K562 (cell line): ENCODE results near the gene EGR1. TPM values are rescaled to one million over a fixed set of nuclear protein-coding genes. Genes with fewer than 3 reads are reported as not detected.

ENCODE experiments used
- BRF2 ChIP-seq: IDR thresholded peaks from 3 replicates; pipeline ENCODE4 v1.6.1; 2011; ENCODE audit warnings: borderline replicate concordance, mild to moderate bottlenecking; ENCODE audit not compliant: insufficient read length, insufficient read depth
- E4F1 ChIP-seq: fragments of 250-450 bp; sonication (Bioruptor Pico); IDR thresholded peaks from 2 replicates; pipeline ENCODE4 v1.5.0; 2021; ENCODE audit warnings: mild to moderate bottlenecking, borderline replicate concordance
- EZH2 ChIP-seq: IDR thresholded peaks from 2 replicates; pipeline ENCODE4 v1.6.1; 2012; ENCODE audit warnings: low read depth, mild to moderate bottlenecking, inconsistent platforms, low read length, borderline replicate concordance
- FOXP1 ChIP-seq: sonication (generic); formaldehyde crosslinking; IDR thresholded peaks from 2 replicates; pipeline ENCODE4 v1.8.0; 2022; ENCODE audit warnings: mild to moderate bottlenecking, missing genetic modification reagents
- HDAC1 ChIP-seq, 2 experiments: fragments of 450-650 bp; IDR thresholded peaks; 2 replicates each; pipeline ENCODE4 v1.6.1; 2016 to 2017; ENCODE audit warnings: inconsistent platforms in 1 of 2, mild to moderate bottlenecking in 1 of 2, moderate library complexity in 1 of 2
- JUN ChIP-seq, 2 experiments: sonication (generic) in 1 of 2; formaldehyde crosslinking in 1 of 2; IDR thresholded peaks; 2 replicates each; pipeline versions ENCODE4 v1.6.1 to v1.8.0; 2012 to 2022; ENCODE audit warnings: borderline replicate concordance in 2 of 2, mild to moderate bottlenecking in 2 of 2, improper control_type of control experiment in 1 of 2, low read depth in 1 of 2, low read length in 1 of 2, missing genetic modification reagents in 1 of 2
- KDM4B ChIP-seq, 2 experiments: fragments of 450-650 bp in 1 of 2; sonication (generic) in 1 of 2; IDR thresholded peaks; 2 replicates each; pipeline ENCODE4 v1.6.1; 2016 to 2017; ENCODE audit warnings: borderline replicate concordance in 2 of 2, antibody characterized with exemption in 1 of 2, low read depth in 1 of 2, mild to moderate bottlenecking in 1 of 2
- KLF1 ChIP-seq: fragments of 450-650 bp; IDR thresholded peaks from 2 replicates; pipeline ENCODE4 v1.6.1; 2016; ENCODE audit warnings: missing genetic modification characterization, missing compliant biosample characterization
- PKNOX1 ChIP-seq: fragments of 450-650 bp; IDR thresholded peaks from 2 replicates; pipeline ENCODE4 v1.6.1; 2016
- PURB ChIP-seq: sonication (generic); formaldehyde crosslinking; IDR thresholded peaks from 2 replicates; pipeline ENCODE4 v1.9.0; 2021; ENCODE audit warnings: low read depth, mild to moderate bottlenecking, missing genetic modification reagents
- SMAD1 ChIP-seq: fragments of 150-350 bp; IDR thresholded peaks from 2 replicates; pipeline ENCODE4 v1.6.1; 2014; ENCODE audit warnings: low read length, low read depth; ENCODE audit not compliant: partially characterized antibody
- U2AF2 ChIP-seq: fragments of 200-400 bp; formaldehyde crosslinking; optimal IDR thresholded peaks from 2 replicates; pipeline ENCODE3; 2017; ENCODE audit warnings: low read depth, mild to moderate bottlenecking, low read length
- UBTF ChIP-seq, 2 experiments: IDR thresholded peaks; 2 replicates each; pipeline ENCODE4 v1.6.1; 2012; ENCODE audit warnings: improper control_type of control experiment in 2 of 2, low read depth in 2 of 2, low read length in 2 of 2, borderline replicate concordance in 1 of 2
- USF2 ChIP-seq: sonication (generic); formaldehyde crosslinking; IDR thresholded peaks from 2 replicates; pipeline ENCODE4 v1.5.0; 2020; ENCODE audit warnings: missing genetic modification reagents
- YBX1 ChIP-seq: fragments of 450-650 bp; IDR thresholded peaks from 2 replicates; pipeline ENCODE4 v1.7.1; 2016; ENCODE audit warnings: mild to moderate bottlenecking
- ZNF140 ChIP-seq: fragments of 250-450 bp; sonication (Bioruptor Pico); IDR thresholded peaks from 2 replicates; pipeline ENCODE4 v1.8.0; 2021; ENCODE audit warnings: moderate library complexity, mild to moderate bottlenecking, inconsistent platforms
- ZNF23 ChIP-seq: fragments of 250-450 bp; sonication (Bioruptor Pico); IDR thresholded peaks from 2 replicates; pipeline ENCODE4 v1.4.0; 2020; ENCODE audit warnings: mild to moderate bottlenecking
- ZNF354B ChIP-seq: fragments of 250-450 bp; sonication (Bioruptor Pico); IDR thresholded peaks from 2 replicates; pipeline ENCODE4 v1.4.0; 2020
- ZNF444 ChIP-seq: fragments of 250-450 bp; sonication (Bioruptor Pico); IDR thresholded peaks from 2 replicates; pipeline ENCODE4 v1.4.0; 2020; ENCODE audit warnings: mild to moderate bottlenecking, moderate library complexity
- ZNF589 ChIP-seq: fragments of 200-800 bp; sonication (Bioruptor generic); IDR thresholded peaks from 2 replicates; pipeline ENCODE4 v1.6.1; 2016; ENCODE audit warnings: low read depth, missing genetic modification characterization, missing compliant biosample characterization
- polyA plus RNA-seq, 8 experiments: library from polyadenylated mRNA; depleted of rRNA in 4 of 8; stranded (reverse) in 5 of 8; unstranded in 3 of 8; fragments of >200 nt; fragmentation: Nextera tagmentation in 2 of 8; fragmentation: Illumina TruSeq in 1 of 8; extraction: Ambion mirVana in 2 of 8; extraction: Trizol in 1 of 8; gene quantifications; 2 replicates each; pipeline versions ENCODE4 v1.2.1 to v1.2.3, GENCODE V29; 2011 to 2014; ENCODE audit warnings: inconsistent platforms in 1 of 8, missing spikeins in 1 of 8
- total RNA-seq, 7 experiments: library from RNA; depleted of rRNA in 6 of 7; stranded (reverse); fragments of >200 nt in 6 of 7; fragmentation: Illumina TruSeq in 2 of 7; extraction: Trizol in 2 of 7; gene quantifications; 2 replicates each; pipeline versions ENCODE4 v1.2.1 to v1.2.3, GENCODE V29; 2011 to 2021; ENCODE audit warnings: low replicate concordance in 1 of 7

EGR1 gene
- total and polyA plus RNA-seq, 9 of the 15 experiments (the other 6 are each of a cell fraction or from before 2014, with no cell fraction given): 1.3 to 132 (median 21.5) TPM

GRCh38 chr5:138464008-138464387, 1.3 kb upstream of the EGR1 start (continued):
- TF ChIP-seq UBTF (IDR thresholded peaks at IDR 0.05; ENCODE audit: borderline replicate concordance in 1 of 2, low read depth in 2 of 2, low read length in 2 of 2): no peak
- TF ChIP-seq PURB: no peak
- TF ChIP-seq FOXP1 (CRISPR knock-in tag): peak; percentile 44; the same call in 1 of the 2 replicates
- TF ChIP-seq USF2: no peak
- no peak for TF ChIP-seq ZNF444
- TF ChIP-seq PKNOX1: no peak
- TF ChIP-seq ZNF354B (CRISPR knock-in tag): no peak
- TF ChIP-seq KDM4B (IDR thresholded peaks at IDR 0.05; ENCODE audit: borderline replicate concordance in 2 of 2, low read depth in 1 of 2): 0 out of 4 replicates have a peak, but pooled peaks of 1 of the 2 experiments have one; percentile 22
- 0 out of 2 replicates have a peak, but pooled peaks have one; percentile 19 for TF ChIP-seq JUN (IDR thresholded peaks at IDR 0.05; ENCODE audit: borderline replicate concordance, low read depth, low read length)
- no peak; the same call in 1 of the 2 replicates for TF ChIP-seq JUN (CRISPR knock-in tag; IDR thresholded peaks at IDR 0.05; ENCODE audit: borderline replicate concordance)
- no peak for TF ChIP-seq BRF2
- TF ChIP-seq ZNF23 (CRISPR knock-in tag): no peak
- no peak for TF ChIP-seq U2AF2
- no peak for TF ChIP-seq ZNF140
- no peak for TF ChIP-seq E4F1 (CRISPR knock-in tag)
- peak; percentile 81 for TF ChIP-seq SMAD1
- 0 out of 2 replicates have a peak, but pooled peaks have one; percentile 21 for TF ChIP-seq ZNF589 (CRISPR knock-in tag)
- TF ChIP-seq EZH2: no peak
- TF ChIP-seq YBX1: no peak
- TF ChIP-seq KLF1 (tag): no peak
- TF ChIP-seq HDAC1 (IDR thresholded peaks at IDR 0.05): no peak
